Thoracic aorta (tissue), 2 donors: Measurements from ENCODE around the gene SDS. TPM values are rescaled to one million over a fixed set of nuclear protein-coding genes. Genes with fewer than 3 reads are reported as not detected.
A peak's percentile ranks its signal among the peaks of the same experiment; 100 is the strongest.

Experiments
- ATAC-seq: fragments of 150-250 bp; one replicate; pipeline ENCODE4 v1.8.0; 2017; ENCODE audit warnings: low read depth; ENCODE audit not compliant: insufficient number of reproducible peaks, low FRiP score
- DNase-seq: peaks from one replicate; pipeline ENCODE4 v3.0.0-alpha.2; 2020; ENCODE audit warnings: low spot score
- H3K27ac ChIP-seq, 2 donors: fragments of 200-600 bp; sonication (generic); 1 replicate in 1 of 2; 2 replicates in 1 of 2; pipeline ENCODE4 v1.5.1; 2016; ENCODE audit warnings: mild to moderate bottlenecking in 2 of 2, moderate library complexity in 2 of 2
- H3K27me3 ChIP-seq: fragments of 200-600 bp; sonication (generic); replicated peaks from 2 replicates; pipeline ENCODE4 v1.6.0; 2016; ENCODE audit warnings: mild to moderate bottlenecking; ENCODE audit not compliant: insufficient read depth
- H3K36me3 ChIP-seq: fragments of 200-600 bp; sonication (generic); one replicate; pipeline ENCODE4 v1.5.1; 2016
- H3K4me1 ChIP-seq, 2 donors: fragments of 200-600 bp; sonication (generic); 1 replicate in 1 of 2; 2 replicates in 1 of 2; pipeline versions ENCODE4 v1.5.1 to v1.6.0; 2016; ENCODE audit warnings: low read depth in 2 of 2, mild to moderate bottlenecking in 1 of 2; ENCODE audit not compliant: control insufficient read depth in 1 of 2
- H3K4me3 ChIP-seq: fragments of 200-600 bp; sonication (generic); 2 replicates; pipeline ENCODE4 v1.5.1; 2016; ENCODE audit warnings: mild to moderate bottlenecking
- H3K9me3 ChIP-seq: fragments of 200-600 bp; sonication (generic); 2 replicates; pipeline ENCODE4 v1.5.1; 2016
- total RNA-seq, 2 donors: library from RNA; depleted of rRNA; stranded (reverse); fragments of >200 nt; gene quantifications; one replicate each; pipeline versions ENCODE4 v1.1.0 to v1.2.3, GENCODE V29; 2016
- TF ChIP-seq, protein P1 (sequence below): fragments of 200-600 bp; sonication (generic); IDR thresholded peaks from one replicate; pipeline ENCODE4 v1.5.1; 2019; ENCODE audit warnings: antibody characterized with exemption

Gene SDS
- total RNA-seq, 2 donors from 2014 or later = 5.9 TPM; not detected in 1

DNA sequence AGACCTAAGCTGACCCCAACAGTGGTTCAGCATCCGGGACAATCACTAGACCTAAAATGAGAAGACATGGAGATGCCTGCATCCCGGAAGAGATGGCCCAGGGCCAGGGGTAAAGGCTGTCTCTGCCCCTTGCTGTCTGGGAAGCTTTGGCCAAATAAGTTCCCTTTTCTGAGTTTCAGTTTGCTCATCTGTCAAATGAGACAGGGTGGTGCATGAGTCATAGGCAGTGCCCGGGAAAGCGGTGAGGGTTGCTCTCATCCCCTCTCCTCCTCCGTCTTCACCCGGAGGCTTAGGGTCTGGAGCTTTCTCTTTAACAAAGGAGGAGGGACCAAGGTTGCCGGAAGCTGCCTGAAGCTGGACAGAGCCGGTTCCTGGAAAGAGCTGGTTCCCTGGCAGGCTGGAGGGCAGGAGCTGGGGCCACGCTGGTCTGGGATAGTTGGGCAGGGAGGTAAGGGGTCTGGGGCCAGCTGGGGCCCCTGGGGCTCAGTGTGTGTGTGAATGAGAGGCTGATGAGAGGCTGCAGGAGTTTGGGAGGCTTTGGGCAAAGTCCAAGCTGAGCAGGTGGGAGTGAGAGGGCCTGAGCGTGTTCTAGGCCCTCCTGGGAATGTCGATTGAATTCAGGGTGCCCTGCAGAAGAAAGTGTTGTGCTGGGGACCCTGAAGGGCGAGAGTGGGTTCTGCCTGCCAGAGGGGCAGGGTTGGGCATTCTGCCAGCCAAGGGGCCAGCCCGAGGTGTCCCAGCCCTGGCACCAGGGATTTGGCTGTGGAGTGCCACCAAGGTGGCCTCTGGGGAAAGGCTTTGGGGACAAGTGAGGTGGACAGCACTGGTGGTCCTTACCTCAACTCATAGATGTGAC, 18.6 kb upstream of the SDS start, which contains the start of gene SDSL:
Gene SDSL, plus strand, starts transcription at position 351 of the 856 bp plus-strand sequence. CDS start 5,603 bp downstream, outside the sequence.
- TF ChIP-seq, protein P1, sequence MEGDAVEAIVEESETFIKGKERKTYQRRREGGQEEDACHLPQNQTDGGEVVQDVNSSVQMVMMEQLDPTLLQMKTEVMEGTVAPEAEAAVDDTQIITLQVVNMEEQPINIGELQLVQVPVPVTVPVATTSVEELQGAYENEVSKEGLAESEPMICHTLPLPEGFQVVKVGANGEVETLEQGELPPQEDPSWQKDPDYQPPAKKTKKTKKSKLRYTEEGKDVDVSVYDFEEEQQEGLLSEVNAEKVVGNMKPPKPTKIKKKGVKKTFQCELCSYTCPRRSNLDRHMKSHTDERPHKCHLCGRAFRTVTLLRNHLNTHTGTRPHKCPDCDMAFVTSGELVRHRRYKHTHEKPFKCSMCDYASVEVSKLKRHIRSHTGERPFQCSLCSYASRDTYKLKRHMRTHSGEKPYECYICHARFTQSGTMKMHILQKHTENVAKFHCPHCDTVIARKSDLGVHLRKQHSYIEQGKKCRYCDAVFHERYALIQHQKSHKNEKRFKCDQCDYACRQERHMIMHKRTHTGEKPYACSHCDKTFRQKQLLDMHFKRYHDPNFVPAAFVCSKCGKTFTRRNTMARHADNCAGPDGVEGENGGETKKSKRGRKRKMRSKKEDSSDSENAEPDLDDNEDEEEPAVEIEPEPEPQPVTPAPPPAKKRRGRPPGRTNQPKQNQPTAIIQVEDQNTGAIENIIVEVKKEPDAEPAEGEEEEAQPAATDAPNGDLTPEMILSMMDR = no peak
- peak within 1 kb of the TSS; percentile 69 for H3K4me3 ChIP-seq
- H3K36me3 ChIP-seq = no peaks in the 10 kb centered on the region
- DNase-seq (peak; percentile 25), ATAC-seq (no peak)
- no peaks in the 10 kb centered on the region for H3K9me3 ChIP-seq
- peak within 1 kb of the TSS; percentile 33 to 47 for H3K27ac ChIP-seq
- peaks cover 5 to 12% of the 10 kb centered on the region in 2 donors for H3K4me1 ChIP-seq
- no peaks in the 10 kb centered on the region for H3K27me3 ChIP-seq

GRCh38 chr12:113420996-113421595, 17.4 kb upstream of the SDS start:
- Histone ChIP-seq H3K4me1 (peaks cover 5 to 12% of the 10 kb centered on the region in 2 donors), H3K27me3 (no peaks in the 10 kb centered on the region), H3K9me3 (no peaks in the 10 kb centered on the region), H3K27ac (no peak overlapping the region), H3K4me3 (no peak overlapping the region), H3K36me3 (no peaks in the 10 kb centered on the region)
- DNase-seq = no peak
- ATAC-seq = no peak
- TF ChIP-seq, protein P1 = no peak

- H3K4me3 ChIP-seq = no peak overlapping the region
- peaks cover 5 to 12% of the 10 kb centered on the region in 2 donors for H3K4me1 ChIP-seq
- no peaks in the 10 kb centered on the region for H3K27me3 ChIP-seq
- TF ChIP-seq, protein P1 = no peak
- no peak overlapping the region for H3K27ac ChIP-seq
- H3K9me3 ChIP-seq = no peaks in the 10 kb centered on the region
- no peak for ATAC-seq
- DNase-seq = no peak
- H3K36me3 ChIP-seq = no peaks in the 10 kb centered on the region
These were observed 14.7 kb upstream of the SDS start for GRCh38 chr12:113418213-113418879.

DNA sequence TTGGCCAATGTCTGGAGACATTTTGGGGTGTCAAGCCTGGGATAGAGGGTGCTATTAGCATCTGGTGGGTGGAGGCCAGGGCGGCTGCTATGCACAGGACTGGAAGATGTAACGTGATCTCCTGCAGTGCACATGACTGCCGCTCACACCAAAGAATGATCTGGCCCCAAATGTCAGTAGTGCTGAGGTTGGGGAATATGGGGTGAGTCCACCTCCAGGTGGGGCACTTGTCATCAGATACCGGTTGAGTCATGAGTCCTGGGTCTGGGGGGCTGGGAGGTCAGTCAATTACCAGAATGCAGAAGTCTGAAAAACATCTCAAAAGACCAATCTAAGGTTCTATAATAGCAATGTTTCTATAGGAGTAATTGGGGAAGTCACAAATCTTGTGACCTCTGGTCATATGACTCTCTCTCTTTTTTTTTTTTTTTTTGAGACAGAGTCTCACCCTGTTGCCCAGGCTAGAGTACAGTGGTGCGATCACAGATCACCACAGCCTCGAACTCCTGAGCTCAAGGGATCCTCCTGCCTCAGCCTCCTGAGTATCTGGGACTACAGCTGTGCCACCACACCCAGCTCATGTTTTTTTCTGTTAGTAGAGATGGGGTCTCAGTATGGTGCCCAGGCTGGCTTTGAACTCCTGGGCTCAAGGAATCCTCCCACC, 12.5 kb upstream of the SDS start:
- H3K4me1 ChIP-seq = no peaks in the 10 kb centered on the region
- no peak overlapping the region for H3K27ac ChIP-seq

More for the DNA sequence above, 12.5 kb upstream of the SDS start:
- TF ChIP-seq, protein P1 = no peak
- ATAC-seq (peak; percentile 14), DNase-seq (no peak)
- H3K27me3 ChIP-seq = no peaks in the 10 kb centered on the region
- no peak overlapping the region for H3K4me3 ChIP-seq
- no peaks in the 10 kb centered on the region for H3K36me3 ChIP-seq
- no peaks in the 10 kb centered on the region for H3K9me3 ChIP-seq
